HEK293 (cell line): Measurements from ENCODE around the gene KIZ.

ENCODE experiments used
- CTCF ChIA-PET: fragments of 350-600 bp; formaldehyde crosslinking; extraction: SDS; loops from one replicate; lab custom pipeline; 2021; ENCODE audit warnings: antibody characterized with exemption; lab: Yijun Ruan, JAX
- POLR2A ChIA-PET: fragments of 300-600 bp; formaldehyde crosslinking; extraction: SDS; loops from one replicate; lab custom pipeline; 2020; ENCODE audit warnings: antibody characterized with exemption, inconsistent platforms; lab: Yijun Ruan, JAX
- H3K27ac ChIP-seq: fragments of 200-500 bp; sonication (Bioruptor generic); 2 replicates; pipeline ENCODE4 v1.5.1; 2014; ENCODE audit warnings: low read depth, low read length, control low read depth, inconsistent platforms; ENCODE audit errors: extremely low read depth
- H3K36me3 ChIP-seq, 2 experiments: fragments of 200-500 bp in 1 of 2; sonication (Bioruptor generic) in 1 of 2; 1 replicate in 1 of 2; 2 replicates in 1 of 2; pipeline ENCODE4 v1.5.1; 2014 to 2017; ENCODE audit warnings: inconsistent platforms in 2 of 2, low read length in 2 of 2; ENCODE audit not compliant: control insufficient read depth in 2 of 2, insufficient read depth in 1 of 2
- H3K4me1 ChIP-seq: fragments of 200-500 bp; sonication (Bioruptor generic); 2 replicates; pipeline ENCODE4 v1.5.1; 2014; ENCODE audit warnings: mild to moderate bottlenecking, low read length, inconsistent platforms; ENCODE audit not compliant: control insufficient read depth, insufficient read depth
- H3K4me3 ChIP-seq: 2 replicates; pipeline ENCODE4 v1.5.1; 2011; ENCODE audit warnings: low read depth, mild to moderate bottlenecking, control low read depth, low read length, moderate library complexity
- H3K9me3 ChIP-seq: fragments of 200-500 bp; sonication (Bioruptor generic); 2 replicates; pipeline ENCODE4 v1.5.1; 2014; ENCODE audit warnings: low read depth, low read length, inconsistent platforms; ENCODE audit not compliant: control insufficient read depth, insufficient read depth
- EGR2 ChIP-seq: fragments of 450-650 bp; formaldehyde crosslinking; IDR thresholded peaks from 2 replicates; pipeline ENCODE4 v1.5.1; 2016; ENCODE audit warnings: low read depth, missing biosample characterization, missing genetic modification characterization
- KLF7 ChIP-seq: fragments of 450-650 bp; formaldehyde crosslinking; IDR thresholded peaks from 2 replicates; pipeline ENCODE4 v1.5.1; 2016; ENCODE audit warnings: missing biosample characterization, missing genetic modification characterization, borderline replicate concordance
- PBX3 ChIP-seq: sonication (generic); formaldehyde crosslinking; IDR thresholded peaks from 2 replicates; pipeline ENCODE4 v1.8.1; 2022; ENCODE audit warnings: mild to moderate bottlenecking, moderate library complexity, missing genetic modification reagents
- SCRT2 ChIP-seq: fragments of 450-650 bp; formaldehyde crosslinking; IDR thresholded peaks from 2 replicates; pipeline ENCODE4 v1.5.1; 2016; ENCODE audit warnings: missing biosample characterization, missing genetic modification characterization
- ZBTB8A ChIP-seq: fragments of 450-650 bp; formaldehyde crosslinking; IDR thresholded peaks from 2 replicates; pipeline ENCODE4 v1.5.1; 2016; ENCODE audit warnings: missing biosample characterization, missing genetic modification characterization
- ZNF148 ChIP-seq: fragments of 450-650 bp; formaldehyde crosslinking; IDR thresholded peaks from 2 replicates; pipeline ENCODE4 v1.5.0; 2017; ENCODE audit warnings: missing biosample characterization, missing genetic modification characterization, borderline replicate concordance
- ZNF169 ChIP-seq: fragments of 450-650 bp; formaldehyde crosslinking; IDR thresholded peaks from 2 replicates; pipeline ENCODE4 v1.5.1; 2016; ENCODE audit warnings: missing biosample characterization, missing genetic modification characterization
- ZNF2 ChIP-seq: fragments of 450-650 bp; formaldehyde crosslinking; IDR thresholded peaks from 2 replicates; pipeline ENCODE4 v1.5.1; 2016; ENCODE audit warnings: missing biosample characterization, missing genetic modification characterization
- ZNF266 ChIP-seq: fragments of 450-650 bp; formaldehyde crosslinking; IDR thresholded peaks from 2 replicates; pipeline ENCODE4 v1.5.1; 2016; ENCODE audit warnings: missing biosample characterization, missing genetic modification characterization, low read depth
- ZNF341 ChIP-seq: fragments of 450-650 bp; formaldehyde crosslinking; IDR thresholded peaks from 2 replicates; pipeline ENCODE4; 2016; ENCODE audit warnings: low read depth, missing biosample characterization, missing genetic modification characterization
- ZNF513 ChIP-seq: fragments of 450-650 bp; IDR thresholded peaks from 2 replicates; pipeline ENCODE4 v1.5.1; 2018; ENCODE audit warnings: missing biosample characterization, missing genetic modification characterization
- ZNF521 ChIP-seq: fragments of 450-650 bp; formaldehyde crosslinking; IDR thresholded peaks from 2 replicates; pipeline ENCODE4 v1.5.1; 2017; ENCODE audit warnings: missing biosample characterization, mild to moderate bottlenecking, missing genetic modification characterization
- ZNF555 ChIP-seq: fragments of 450-650 bp; formaldehyde crosslinking; conservative IDR thresholded peaks from 2 replicates; pipeline ENCODE4 v1.5.1; 2017; ENCODE audit warnings: missing biosample characterization, mild to moderate bottlenecking, missing genetic modification characterization, inconsistent platforms
- ZNF600 ChIP-seq: fragments of 450-650 bp; formaldehyde crosslinking; IDR thresholded peaks from 2 replicates; pipeline ENCODE4 v1.5.1; 2016; ENCODE audit warnings: missing biosample characterization, missing genetic modification characterization
- ZNF621 ChIP-seq: fragments of 450-650 bp; formaldehyde crosslinking; IDR thresholded peaks from 2 replicates; pipeline ENCODE4 v1.5.1; 2017; ENCODE audit warnings: missing biosample characterization, missing genetic modification characterization
- ZNF626 ChIP-seq: fragments of 450-650 bp; sonication (Bioruptor Pico); formaldehyde crosslinking; IDR thresholded peaks from 2 replicates; pipeline ENCODE4 v1.5.1; 2018; ENCODE audit warnings: missing biosample characterization, missing genetic modification characterization, inconsistent platforms
- ZNF677 ChIP-seq: fragments of 450-650 bp; IDR thresholded peaks from 2 replicates; pipeline ENCODE4 v1.5.0; 2018; ENCODE audit warnings: missing biosample characterization, mild to moderate bottlenecking, missing genetic modification characterization, moderate library complexity
- ZNF704 ChIP-seq: fragments of 450-650 bp; formaldehyde crosslinking; IDR thresholded peaks from 2 replicates; pipeline ENCODE4 v1.5.1; 2016; ENCODE audit warnings: missing biosample characterization, missing genetic modification characterization
- ZNF830 ChIP-seq: fragments of 450-650 bp; IDR thresholded peaks from 2 replicates; pipeline ENCODE4 v1.5.0; 2018; ENCODE audit warnings: missing biosample characterization, missing genetic modification characterization, low read depth, mild to moderate bottlenecking, moderate library complexity
- ZSCAN23 ChIP-seq: fragments of 450-650 bp; formaldehyde crosslinking; IDR thresholded peaks from 2 replicates; pipeline ENCODE4 v1.5.1; 2016; ENCODE audit warnings: missing biosample characterization, missing genetic modification characterization
- TF ChIP-seq, protein P1 (sequence below): fragments of 450-650 bp; IDR thresholded peaks from 2 replicates; pipeline ENCODE4 v1.5.1; 2018; ENCODE audit warnings: missing biosample characterization, mild to moderate bottlenecking, missing genetic modification characterization

KIZ gene

DNA sequence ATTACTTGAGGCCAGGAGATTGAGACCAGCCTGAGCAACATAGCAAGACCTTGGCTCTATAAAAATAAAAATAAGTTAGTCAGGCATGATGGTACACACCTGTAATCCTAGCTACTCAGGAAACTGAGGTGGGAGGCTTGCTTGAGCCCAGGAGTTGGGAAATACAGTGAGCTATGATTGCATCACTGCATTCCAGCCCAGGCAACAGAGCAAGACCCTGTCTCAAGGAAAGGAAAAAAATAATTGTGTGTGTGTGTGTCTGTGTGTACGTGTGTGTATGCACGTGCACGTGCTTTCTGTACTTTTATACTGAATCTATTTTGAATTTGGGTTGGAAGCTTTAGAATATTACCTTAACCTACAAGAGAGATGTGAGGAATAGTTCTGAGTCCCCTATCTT, 58.9 kb downstream of the KIZ start:
- Histone ChIP-seq H3K9me3 (no peaks in the 10 kb centered on the region), H3K4me1 (peaks cover 11% of the 10 kb centered on the region), H3K4me3 (no peak overlapping the region), H3K36me3 (no peaks in the 10 kb centered on the region), H3K27ac (no peak overlapping the region)
- CTCF ChIA-PET = interaction anchor here (0.8 kb wide), 1 partner anchor 1054 kb away, joined by 3 read pairs; no protein-coding TSS in a partner anchor
- TF ChIP-seq ZNF2 (tag by site-specific recombination) = no peak
- no peak for TF ChIP-seq ZNF148 (tag by site-specific recombination)
- TF ChIP-seq EGR2 (tag by site-specific recombination) = no peak
- no peak for TF ChIP-seq PBX3
- no peak for TF ChIP-seq ZNF704 (tag by site-specific recombination)
- no peak for TF ChIP-seq ZBTB8A (tag by site-specific recombination)
- no peak for TF ChIP-seq ZNF169 (tag by site-specific recombination)
- no peak for TF ChIP-seq ZNF513 (tag by site-specific recombination)
- no peak for TF ChIP-seq ZNF621 (tag by site-specific recombination)
- POLR2A ChIA-PET = no interaction called here

DNA sequence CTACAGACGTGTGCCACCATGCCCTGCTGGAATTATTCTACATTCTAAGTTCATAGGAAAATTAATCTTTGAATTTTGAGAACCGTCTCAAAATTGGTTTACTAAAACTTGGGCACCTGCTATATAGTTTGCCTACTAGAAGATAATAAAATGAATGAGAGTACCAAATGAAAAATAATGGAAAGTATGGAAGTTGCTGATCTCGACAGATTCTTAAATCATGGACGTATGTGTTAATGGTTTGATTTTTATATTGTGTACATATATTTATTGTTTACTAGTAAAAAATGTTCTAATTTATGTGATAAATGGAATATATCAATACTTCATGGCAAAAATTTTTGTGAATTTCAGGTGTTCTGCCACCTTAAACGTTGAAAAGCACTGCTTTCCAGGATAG, 60.0 kb downstream of the KIZ start:
- H3K4me3 ChIP-seq = no peak overlapping the region
- CTCF ChIA-PET = no interaction called here
- no peak for TF ChIP-seq ZNF830 (tag by site-specific recombination)
- no peak for TF ChIP-seq ZNF266 (tag by site-specific recombination)
- no peak overlapping the region for H3K27ac ChIP-seq
- H3K9me3 ChIP-seq = no peaks in the 10 kb centered on the region
- H3K36me3 ChIP-seq = no peaks in the 10 kb centered on the region
- POLR2A ChIA-PET = no interaction called here
- H3K4me1 ChIP-seq = peaks cover 20% of the 10 kb centered on the region

GRCh38 chr20:21189761-21190523, 64.1 kb downstream of the KIZ start:
- Histone ChIP-seq H3K9me3 (no peaks in the 10 kb centered on the region), H3K36me3 (no peaks in the 10 kb centered on the region), H3K4me1 (peaks cover 13% of the 10 kb centered on the region), H3K27ac (no peak overlapping the region), H3K4me3 (no peak overlapping the region)
- ChIA-PET CTCF (interaction anchor here (1.6 kb wide), 1 partner anchor 46 kb away, joined by 3 read pairs; no protein-coding TSS in a partner anchor), POLR2A (no interaction called here)
- TF ChIP-seq KLF7 (tag by site-specific recombination) = no peak
- no peak for TF ChIP-seq ZNF677 (tag by site-specific recombination)
- TF ChIP-seq, protein P1, sequence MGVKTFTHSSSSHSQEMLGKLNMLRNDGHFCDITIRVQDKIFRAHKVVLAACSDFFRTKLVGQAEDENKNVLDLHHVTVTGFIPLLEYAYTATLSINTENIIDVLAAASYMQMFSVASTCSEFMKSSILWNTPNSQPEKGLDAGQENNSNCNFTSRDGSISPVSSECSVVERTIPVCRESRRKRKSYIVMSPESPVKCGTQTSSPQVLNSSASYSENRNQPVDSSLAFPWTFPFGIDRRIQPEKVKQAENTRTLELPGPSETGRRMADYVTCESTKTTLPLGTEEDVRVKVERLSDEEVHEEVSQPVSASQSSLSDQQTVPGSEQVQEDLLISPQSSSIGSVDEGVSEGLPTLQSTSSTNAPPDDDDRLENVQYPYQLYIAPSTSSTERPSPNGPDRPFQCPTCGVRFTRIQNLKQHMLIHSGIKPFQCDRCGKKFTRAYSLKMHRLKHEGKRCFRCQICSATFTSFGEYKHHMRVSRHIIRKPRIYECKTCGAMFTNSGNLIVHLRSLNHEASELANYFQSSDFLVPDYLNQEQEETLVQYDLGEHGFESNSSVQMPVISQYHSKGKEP (tag by site-specific recombination) = no peak
- no peak for TF ChIP-seq ZNF521 (tag by site-specific recombination)
- TF ChIP-seq ZNF555 (tag by site-specific recombination) = no peak
- no peak for TF ChIP-seq ZNF626 (tag by site-specific recombination)
- TF ChIP-seq ZNF341 (tag by site-specific recombination) = peak; percentile 77
- TF ChIP-seq PBX3 = no peak
- no peak for TF ChIP-seq SCRT2 (tag by site-specific recombination)
- 0 out of 2 replicates have a peak, but pooled peaks have one; percentile 25 for TF ChIP-seq ZNF600 (tag by site-specific recombination)
- no peak for TF ChIP-seq ZSCAN23
